Epithelial cell of proximal tubule (primary cell): ENCODE data around the gene ZNF609. TPM values are rescaled to one million over a fixed set of nuclear protein-coding genes. Genes with fewer than 3 reads are reported as not detected.

Source experiments
- DNase-seq: peaks from one replicate; pipeline ENCODE4 v3.0.0-alpha.2; 2011; ENCODE audit warnings: low read depth
- H3K4me3 ChIP-seq: 2 replicates; pipeline ENCODE4 v1.5.1; 2011; ENCODE audit warnings: low read depth, mild to moderate bottlenecking, low read length
- CTCF ChIP-seq: conservative IDR thresholded peaks from 2 replicates; pipeline ENCODE4 v1.5.1; 2012; ENCODE audit warnings: low read depth, mild to moderate bottlenecking, low read length
- total RNA-seq: library from RNA; depleted of rRNA; stranded (reverse); fragments of >200 nt; gene quantifications from 2 replicates; pipeline ENCODE4 v1.2.3, GENCODE V29; 2015

Gene ZNF609
- total RNA-seq, 1 donor from 2014 or later: 11.0 TPM

DNA sequence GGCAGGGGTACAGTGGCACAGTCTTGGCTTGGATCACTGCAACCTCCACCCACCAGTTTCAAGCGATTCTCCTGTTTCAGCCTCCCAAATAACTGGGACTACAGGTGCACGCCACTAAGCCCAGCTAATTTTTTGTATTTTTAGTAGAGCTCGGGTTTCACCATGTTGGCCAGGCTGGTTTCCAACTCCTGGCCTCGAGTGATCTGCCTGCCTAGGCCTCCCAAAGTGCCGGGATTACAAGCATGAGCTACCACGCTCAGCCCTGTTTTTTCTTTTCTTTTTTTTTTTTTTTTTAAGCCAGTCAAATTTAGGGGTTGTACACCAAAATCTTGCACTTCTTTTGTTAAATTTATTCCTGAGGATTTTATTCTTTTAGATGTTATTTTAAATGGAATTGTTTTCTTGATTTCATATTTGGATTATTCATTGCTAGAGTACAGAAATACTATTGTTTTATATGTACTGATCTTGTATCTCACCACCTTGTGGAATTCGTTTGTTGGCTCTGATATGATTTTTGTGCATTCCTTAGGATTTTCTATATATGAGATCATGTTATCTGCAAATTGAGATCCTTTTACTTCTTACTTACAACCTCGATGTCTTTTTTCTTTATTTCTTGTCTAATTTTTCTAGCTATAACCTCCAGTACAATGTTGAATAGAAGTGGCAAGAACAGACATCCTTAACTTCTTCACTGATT is 65.6 kb downstream of the ZNF609 start:
- TF ChIP-seq CTCF: no peak
- DNase-seq: no peak
- no peak overlapping the region for H3K4me3 ChIP-seq

GRCh38 chr15:64527263-64527984 is 67.0 kb downstream of the ZNF609 start:
- H3K4me3 ChIP-seq: no peak overlapping the region
- TF ChIP-seq CTCF: no peak
- no peak for DNase-seq

DNA sequence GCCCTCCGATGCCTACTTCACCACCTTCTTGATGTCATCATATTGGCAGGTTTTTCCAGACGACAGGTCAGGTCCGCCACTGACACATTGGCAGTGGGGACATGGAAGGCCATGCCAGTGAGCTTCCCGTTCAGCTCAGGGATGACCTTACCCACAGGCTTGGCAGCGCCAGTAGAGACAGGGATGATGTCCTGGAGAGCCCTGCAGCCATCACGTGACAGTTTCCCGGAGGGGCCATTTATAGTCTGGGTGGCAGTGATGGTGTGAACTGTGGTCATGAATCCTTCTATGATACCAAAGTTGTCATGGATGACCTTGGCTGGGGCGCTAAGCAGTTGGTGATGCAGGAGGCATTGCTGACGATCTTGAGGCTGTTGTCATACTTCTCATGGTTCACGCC is 68.5 kb downstream of the ZNF609 start:
- no peak for DNase-seq
- TF ChIP-seq CTCF: no peak
- H3K4me3 ChIP-seq: no peak overlapping the region

GRCh38 chr15:64530472-64530871 is 70.1 kb downstream of the ZNF609 start:
- no peak for DNase-seq
- TF ChIP-seq CTCF: no peak
- no peak overlapping the region for H3K4me3 ChIP-seq

DNA sequence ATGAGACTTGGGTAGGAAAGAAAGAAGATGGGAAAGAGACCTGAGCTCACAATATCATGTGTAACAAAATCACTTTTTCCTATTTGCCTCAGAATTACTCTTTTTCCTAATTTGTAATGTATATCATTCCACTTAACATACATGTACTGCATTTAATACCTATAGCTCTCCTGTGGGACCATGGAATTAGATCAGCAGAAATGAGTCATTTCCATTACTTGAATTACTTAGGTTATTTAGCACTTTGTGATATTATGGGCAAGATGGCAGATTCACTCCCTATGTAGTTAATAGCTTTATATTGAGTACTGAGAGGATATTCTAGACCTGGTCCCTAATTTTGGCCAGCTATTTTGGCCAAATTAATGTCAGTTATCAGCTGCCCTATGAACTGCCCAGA is 70.5 kb downstream of the ZNF609 start:
- H3K4me3 ChIP-seq: no peak overlapping the region
- no peak for TF ChIP-seq CTCF
- DNase-seq: no peak

- no peak for TF ChIP-seq CTCF
- no peak overlapping the region for H3K4me3 ChIP-seq
- no peak for DNase-seq
Measured at GRCh38 chr15:64532521-64533315, 72.3 kb downstream of the ZNF609 start.
